DMS153 (cell line): Measurements from ENCODE around the gene LAMA2.
A peak's percentile ranks its signal among the peaks of the same experiment; 100 is the strongest.

Experiments used
- DNase-seq: peaks from one replicate; lab custom pipeline; 2025; lab: John Stamatoyannopoulos, UW

The LAMA2 gene

GRCh38 chr6:129217701-129218100, 334.8 kb downstream of the LAMA2 start:
- DNase-seq, result no peak

- DNase-seq, result no peak
These were observed 350.7 kb downstream of the LAMA2 start for GRCh38 chr6:129233458-129234134.

GRCh38 chr6:129235167-129236000, 352.4 kb downstream of the LAMA2 start:
- no peak for DNase-seq

GRCh38 chr6:129236001-129236517, 353.1 kb downstream of the LAMA2 start:
- DNase-seq, result no peak

- DNase-seq, result no peak
These were observed 356.1 kb downstream of the LAMA2 start for GRCh38 chr6:129238991-129239390.

- DNase-seq, result no peak
These were observed 357.0 kb downstream of the LAMA2 start for GRCh38 chr6:129239825-129240491.

GRCh38 chr6:129240492-129240853, 357.5 kb downstream of the LAMA2 start:
- DNase-seq, result no peak

- DNase-seq, result no peak
These were observed 359.6 kb downstream of the LAMA2 start for GRCh38 chr6:129242546-129242945.

GRCh38 chr6:129243377-129243776, 360.4 kb downstream of the LAMA2 start:
- no peak for DNase-seq

GRCh38 chr6:129248946-129249345, 366.0 kb downstream of the LAMA2 start:
- no peak for DNase-seq

GRCh38 chr6:129251669-129252376, 368.9 kb downstream of the LAMA2 start:
- DNase-seq, result peak; percentile 9

GRCh38 chr6:129252377-129253071, 369.6 kb downstream of the LAMA2 start:
- no peak for DNase-seq

- no peak for DNase-seq
These were observed 370.3 kb downstream of the LAMA2 start for GRCh38 chr6:129253242-129253641.

- DNase-seq, result no peak
These were observed 370.8 kb downstream of the LAMA2 start for GRCh38 chr6:129253727-129254126.

GRCh38 chr6:129257196-129257595, 374.3 kb downstream of the LAMA2 start:
- DNase-seq, result no peak

- no peak for DNase-seq
These were observed 379.7 kb downstream of the LAMA2 start for GRCh38 chr6:129262661-129263060.

- no peak for DNase-seq
These were observed 380.2 kb downstream of the LAMA2 start for GRCh38 chr6:129263176-129263575.

GRCh38 chr6:129264480-129265045, 381.6 kb downstream of the LAMA2 start:
- no peak for DNase-seq

GRCh38 chr6:129267028-129267427, 384.1 kb downstream of the LAMA2 start:
- DNase-seq, result no peak

GRCh38 chr6:129269076-129269475, 386.1 kb downstream of the LAMA2 start:
- no peak for DNase-seq

- no peak for DNase-seq
These were observed 387.0 kb downstream of the LAMA2 start for GRCh38 chr6:129269891-129270290.
